T-helper 22 cell (primary cell): ENCODE measurements around the gene MATR3.
A peak's percentile ranks its signal among the peaks of the same experiment; 100 is the strongest.
"Not testable (repeated sequence)": the region's sequence is repeated elsewhere in the genome, so short reads cannot be mapped to it uniquely, and the experiment has no call there.

Experiments
- DNase-seq: peaks from one replicate; pipeline ENCODE4 v3.0.0-alpha.2; 2020; ENCODE audit warnings: low read depth

MATR3 gene

GRCh38 chr5:139297439-139298133, 4.0 kb downstream of the MATR3 start:
- no peak for DNase-seq

DNA sequence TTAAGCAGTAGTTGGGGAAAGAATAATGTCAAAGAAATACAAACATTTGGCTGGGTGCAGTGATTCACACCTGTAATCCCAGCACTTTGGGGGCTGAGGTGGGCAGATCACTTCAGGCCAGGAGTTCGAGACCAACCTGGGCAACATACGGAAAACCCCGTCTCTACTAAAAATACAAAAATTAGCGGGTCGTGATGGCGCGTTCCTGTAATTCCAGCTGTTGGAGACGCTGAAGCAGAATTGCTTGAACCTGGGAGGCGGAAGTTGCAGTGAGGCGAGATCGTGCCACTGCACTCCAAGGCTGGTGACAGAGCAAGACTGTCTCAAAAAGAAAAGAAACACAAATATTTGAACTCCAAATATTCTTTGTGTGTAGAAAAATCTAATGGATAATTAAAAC, 4.7 kb downstream of the MATR3 start:
- DNase-seq, result no peak

DNA sequence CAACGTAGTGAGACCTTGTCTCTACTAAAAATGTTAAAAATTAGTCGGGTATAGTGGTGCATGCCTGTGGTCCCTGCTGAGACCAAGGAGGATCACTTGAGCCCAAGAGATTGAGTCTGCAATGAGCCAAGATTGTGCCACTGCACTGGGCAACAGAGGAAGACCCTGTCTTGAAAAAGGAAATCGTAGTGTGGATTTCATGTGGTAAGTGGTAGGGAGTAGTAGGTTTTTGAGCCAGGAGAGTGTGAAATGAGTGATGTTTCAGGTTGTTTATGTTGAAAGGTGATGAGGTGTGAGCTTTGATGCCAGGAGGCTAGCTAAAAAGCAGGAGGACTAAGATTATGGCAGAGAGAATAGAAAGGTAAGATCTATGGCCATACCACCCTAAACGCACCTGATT, 5.9 kb downstream of the MATR3 start:
- no peak for DNase-seq

GRCh38 chr5:139301808-139302499, 8.4 kb downstream of the MATR3 start:
- DNase-seq, result no peak

- no peak for DNase-seq
Observed at GRCh38 chr5:139304391-139305324, 11.1 kb downstream of the MATR3 start.

DNA sequence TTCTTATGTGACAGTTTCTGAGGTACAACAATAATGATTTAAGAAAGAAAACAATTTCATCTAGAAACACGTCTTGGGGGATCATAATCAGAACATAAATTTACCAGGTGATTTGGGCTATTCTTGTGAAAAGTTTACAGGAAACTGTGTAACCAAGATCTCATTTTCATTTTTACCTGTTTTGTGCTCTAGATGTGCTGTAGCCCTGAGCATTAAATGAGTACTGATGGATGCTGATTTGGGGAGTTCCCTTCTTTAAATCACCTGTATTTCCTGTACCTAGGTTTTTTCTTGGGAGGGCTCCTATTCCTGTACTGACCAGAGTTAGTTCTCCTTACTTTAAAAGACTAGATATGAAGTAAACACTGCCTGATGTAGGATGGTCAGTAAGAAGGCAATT, 12.7 kb downstream of the MATR3 start:
- DNase-seq, result no peak

- DNase-seq, result no peak
Observed at GRCh38 chr5:139306628-139307379, 13.3 kb downstream of the MATR3 start.

DNA sequence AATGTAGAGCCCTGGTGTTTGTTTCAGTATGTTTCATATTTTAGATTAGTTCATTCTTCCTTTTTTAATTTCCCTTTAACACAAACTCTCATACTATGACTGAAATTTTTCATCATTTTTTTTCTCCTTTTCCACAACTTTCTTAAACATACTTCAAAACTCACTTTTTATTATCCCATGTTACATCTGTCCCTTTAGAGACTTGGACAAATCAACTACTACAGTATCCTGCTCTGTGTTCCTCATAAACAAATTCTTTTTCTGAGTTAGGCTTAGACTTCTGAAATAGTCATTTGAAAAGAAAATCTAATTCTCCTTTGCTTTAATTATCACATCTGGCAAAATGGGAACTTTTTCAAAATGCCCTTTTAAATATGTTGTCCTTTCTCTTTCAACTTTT, 15.3 kb downstream of the MATR3 start:
- DNase-seq, result no peak

DNA sequence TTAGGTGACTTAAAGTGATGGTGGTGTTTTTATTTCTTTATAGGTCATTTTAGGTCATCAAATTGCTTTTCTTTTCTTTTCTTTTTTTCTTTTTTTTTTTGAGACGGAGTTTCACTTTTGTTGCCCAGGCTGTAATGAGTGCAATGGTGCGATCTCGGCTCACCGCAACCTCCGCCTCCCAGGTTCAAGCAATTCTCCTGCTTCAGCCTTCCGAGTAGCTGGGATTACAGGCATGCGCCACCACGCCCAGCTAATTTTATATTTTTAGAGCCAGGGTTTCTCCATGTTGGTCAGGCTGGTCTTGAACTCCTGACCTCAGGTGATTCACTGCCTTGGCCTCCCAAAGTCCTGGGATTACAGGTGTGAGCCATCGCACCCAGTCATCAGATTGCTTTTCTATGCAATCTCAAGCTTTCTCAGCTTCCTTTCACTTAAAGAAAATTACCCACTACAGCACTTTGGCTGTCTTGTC, 17.2 kb downstream of the MATR3 start:
- DNase-seq, result not testable (repeated sequence)

- no peak for DNase-seq
Observed at GRCh38 chr5:139312075-139312474, 18.5 kb downstream of the MATR3 start.

GRCh38 chr5:139314276-139314675, 20.7 kb downstream of the MATR3 start:
- no peak for DNase-seq

- DNase-seq, result no peak
Observed at GRCh38 chr5:139315056-139315615, 21.6 kb downstream of the MATR3 start.

DNA sequence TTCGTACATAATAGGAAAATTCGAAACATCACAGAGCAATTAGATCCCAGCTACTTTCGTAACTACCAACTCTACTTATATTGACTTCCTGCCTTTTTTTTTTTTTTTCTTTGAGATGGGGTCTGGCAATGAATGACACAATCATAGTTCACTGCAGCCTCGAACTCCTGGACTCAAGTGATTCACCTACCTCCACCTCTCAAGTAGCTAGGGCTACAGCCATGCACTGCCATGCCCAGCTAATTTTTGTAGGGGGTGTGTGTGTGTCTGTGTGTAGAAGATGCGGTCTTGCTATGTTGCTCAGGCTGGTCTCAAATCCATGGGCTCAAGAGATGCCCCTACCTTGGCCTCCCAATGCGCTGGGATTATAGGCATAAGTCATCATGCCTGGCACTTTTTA, 42.3 kb downstream of the MATR3 start:
- no peak for DNase-seq

DNA sequence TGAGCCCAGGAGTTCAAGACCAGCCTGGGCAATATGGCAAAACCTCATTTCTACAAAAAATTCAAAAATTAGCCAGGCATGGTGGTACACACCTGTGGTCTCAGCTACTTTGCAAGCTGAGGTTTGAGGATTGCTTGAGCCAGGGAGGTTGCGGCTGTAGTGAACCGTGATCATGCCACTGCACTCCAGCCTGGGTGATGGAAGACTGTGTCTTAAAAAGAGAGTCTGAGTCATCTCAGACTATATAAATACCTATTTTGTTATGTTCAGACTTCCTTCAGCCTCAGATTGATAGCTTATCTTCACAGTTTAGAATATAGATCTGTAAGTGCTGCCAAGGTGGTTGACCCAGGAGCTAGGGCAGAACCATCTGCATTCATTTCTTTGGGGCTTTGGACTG, 46.5 kb downstream of the MATR3 start:
- no peak for DNase-seq

DNA sequence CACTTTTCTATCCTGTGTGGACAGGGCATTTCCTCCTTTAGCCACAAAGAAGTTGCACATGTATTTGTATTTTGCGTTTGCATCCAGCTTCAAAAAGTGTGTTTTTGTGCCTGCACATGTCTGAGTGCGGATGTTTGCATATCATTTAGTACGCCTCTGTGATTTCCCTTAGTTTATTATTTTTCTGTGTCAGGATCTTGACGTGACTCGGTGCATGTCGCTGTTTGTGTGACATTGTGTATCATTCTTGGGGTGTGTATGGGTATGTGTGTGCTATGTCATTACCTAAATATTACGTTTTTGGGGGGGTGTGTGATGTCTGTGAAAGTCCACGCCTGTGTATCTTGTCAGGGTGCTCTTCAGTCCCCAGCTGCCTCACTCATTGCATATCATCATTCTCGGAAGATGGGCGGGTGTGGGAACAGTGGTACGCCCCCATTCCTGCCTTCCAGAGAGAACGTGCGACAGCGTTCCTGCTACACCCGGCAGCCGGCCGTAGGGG, 47.7 kb downstream of the MATR3 start:
- DNase-seq, result no peak

- DNase-seq, result peak; percentile 96
Observed at GRCh38 chr5:139341689-139342422, 48.3 kb downstream of the MATR3 start, which contains the start of gene PAIP2. Gene PAIP2, plus strand, starts transcription at chr5:139341854. Its CDS starts 21,931 bp downstream, at chr5:139363785.

- DNase-seq, result no peak
Observed at GRCh38 chr5:139342423-139342723, 48.8 kb downstream of the MATR3 start.

- no peak for DNase-seq
Observed at GRCh38 chr5:139343476-139343875, 49.9 kb downstream of the MATR3 start.

DNA sequence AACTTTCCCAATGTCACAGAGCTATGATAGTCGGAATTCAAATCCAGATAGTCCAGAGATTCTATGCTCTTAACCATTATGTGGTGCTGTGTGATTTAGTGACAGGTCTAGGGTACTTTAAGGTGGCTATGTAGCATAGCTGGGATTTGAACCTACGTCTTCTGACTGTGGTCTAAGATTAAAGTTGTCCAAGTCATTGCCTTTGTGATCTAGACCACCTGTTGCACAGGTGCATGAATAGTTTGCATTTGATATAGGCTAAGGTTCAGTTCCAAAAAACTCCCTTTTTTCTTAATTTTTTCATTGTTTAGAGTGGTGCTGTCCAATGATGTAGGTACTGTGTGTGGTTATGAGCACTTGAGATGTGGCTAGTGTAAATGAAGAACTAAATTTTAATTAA, 50.6 kb downstream of the MATR3 start:
- no peak for DNase-seq

- DNase-seq, result not testable (repeated sequence)
Observed at GRCh38 chr5:139345442-139345841, 51.9 kb downstream of the MATR3 start.

DNA sequence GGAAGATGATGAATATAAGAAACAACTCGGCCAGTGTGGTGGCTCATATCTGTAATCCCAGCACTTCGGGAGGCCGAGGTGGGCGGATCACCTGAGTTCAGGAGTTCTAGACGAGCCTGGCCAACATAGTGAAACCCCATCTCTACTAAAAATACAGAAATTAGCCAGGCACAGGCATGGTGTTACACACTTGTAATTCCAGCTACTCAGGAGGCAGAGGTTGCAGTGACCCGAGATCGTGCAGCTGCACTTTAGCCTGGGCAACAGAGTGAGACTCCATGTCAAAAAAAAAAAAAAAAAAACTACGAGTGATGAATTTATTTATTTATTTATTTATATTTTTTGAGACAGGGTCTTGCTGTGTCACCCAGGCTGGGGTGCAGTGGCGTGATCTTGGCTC, 54.3 kb downstream of the MATR3 start:
- DNase-seq, result not testable (repeated sequence)
